ENCODE measurements around the gene UPF2. TPM values are rescaled to one million over a fixed set of nuclear protein-coding genes. Genes with fewer than 3 reads are reported as not detected.

The UPF2 gene
- total RNA-seq, 6 experiments from 2014 or later: 8.7 to 12.6 (median 9.8) TPM

DNA sequence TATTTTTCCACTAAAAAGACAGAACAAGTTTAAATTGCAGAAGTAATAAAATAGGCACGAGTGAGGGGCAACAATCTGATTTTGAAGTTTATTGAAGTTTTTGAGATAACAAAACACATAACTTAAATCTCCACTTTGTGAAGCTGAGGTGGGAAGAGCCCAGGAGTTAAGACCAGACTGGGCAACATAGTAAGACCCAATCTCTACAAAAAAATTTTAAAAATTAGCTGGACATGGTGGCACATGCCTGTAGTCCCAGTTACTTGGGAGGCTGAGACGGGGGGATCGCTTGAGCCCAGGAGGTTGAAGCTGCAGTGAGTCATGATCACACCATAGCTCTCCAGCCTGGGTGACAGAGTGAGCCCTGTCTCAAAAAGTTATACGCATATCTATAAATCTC, 11.2 kb downstream of the UPF2 start:
- no peak for TF ChIP-seq POLR2A (IDR thresholded peaks at IDR 0.05)
- TF ChIP-seq, protein P1, sequence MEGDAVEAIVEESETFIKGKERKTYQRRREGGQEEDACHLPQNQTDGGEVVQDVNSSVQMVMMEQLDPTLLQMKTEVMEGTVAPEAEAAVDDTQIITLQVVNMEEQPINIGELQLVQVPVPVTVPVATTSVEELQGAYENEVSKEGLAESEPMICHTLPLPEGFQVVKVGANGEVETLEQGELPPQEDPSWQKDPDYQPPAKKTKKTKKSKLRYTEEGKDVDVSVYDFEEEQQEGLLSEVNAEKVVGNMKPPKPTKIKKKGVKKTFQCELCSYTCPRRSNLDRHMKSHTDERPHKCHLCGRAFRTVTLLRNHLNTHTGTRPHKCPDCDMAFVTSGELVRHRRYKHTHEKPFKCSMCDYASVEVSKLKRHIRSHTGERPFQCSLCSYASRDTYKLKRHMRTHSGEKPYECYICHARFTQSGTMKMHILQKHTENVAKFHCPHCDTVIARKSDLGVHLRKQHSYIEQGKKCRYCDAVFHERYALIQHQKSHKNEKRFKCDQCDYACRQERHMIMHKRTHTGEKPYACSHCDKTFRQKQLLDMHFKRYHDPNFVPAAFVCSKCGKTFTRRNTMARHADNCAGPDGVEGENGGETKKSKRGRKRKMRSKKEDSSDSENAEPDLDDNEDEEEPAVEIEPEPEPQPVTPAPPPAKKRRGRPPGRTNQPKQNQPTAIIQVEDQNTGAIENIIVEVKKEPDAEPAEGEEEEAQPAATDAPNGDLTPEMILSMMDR (IDR thresholded peaks at IDR 0.05): no peak

GRCh38 chr10:12027539-12027938, 15.1 kb downstream of the UPF2 start:
- DNase-seq (no peak), ATAC-seq (no peak)
- intact Hi-C loops (cut with DNase I): no loop called here
- TF ChIP-seq POLR2A (IDR thresholded peaks at IDR 0.05): no peak
- TF ChIP-seq, protein P1 (IDR thresholded peaks at IDR 0.05): no peak
- Histone ChIP-seq H3K4me3 (no peak overlapping the region), H3K27me3 (no peaks in the 10 kb centered on the region), H3K36me3 (peaks cover 5 to 23% (median 9%) of the 10 kb centered on the region in 4 donors), H3K9me3 (no peaks in the 10 kb centered on the region), H3K27ac (no peak overlapping the region), H3K4me1 (peaks cover 0 to 6% (median 2%) of the 10 kb centered on the region in 4 donors)
- WGBS (ENCODE audit: insufficient coverage, low coverage, low lambda C conversion rate, missing lambda C conversion rate): 76% methylated on average over 2 of the region's 2 CpGs

More for the DNA sequence above, 11.2 kb downstream of the UPF2 start:
- intact Hi-C loops (cut with DNase I): no loop called here
- Histone ChIP-seq H3K36me3 (peaks cover 7 to 44% (median 13%) of the 10 kb centered on the region in 4 donors), H3K4me3 (no peak overlapping the region), H3K9me3 (no peaks in the 10 kb centered on the region), H3K4me1 (no peaks in the 10 kb centered on the region), H3K27me3 (no peaks in the 10 kb centered on the region), H3K27ac (no peak overlapping the region)
- 92% methylated on average over 4 of the region's 4 CpGs for WGBS (ENCODE audit: insufficient coverage, low coverage, low lambda C conversion rate, missing lambda C conversion rate)
- DNase-seq: no peak
- no peak for ATAC-seq

GRCh38 chr10:12025591-12025990, 17.0 kb downstream of the UPF2 start:
- WGBS (ENCODE audit: insufficient coverage, low coverage, low lambda C conversion rate, missing lambda C conversion rate): 100% methylated on average over 2 of the region's 5 CpGs
- H3K4me1 ChIP-seq: peaks cover 0 to 23% (median 6%) of the 10 kb centered on the region in 4 donors
- no peak for TF ChIP-seq POLR2A (IDR thresholded peaks at IDR 0.05)
- TF ChIP-seq, protein P1 (IDR thresholded peaks at IDR 0.05): no peak
- H3K27ac ChIP-seq: no peak overlapping the region
- intact Hi-C loops (cut with DNase I): no loop called here
- no peaks in the 10 kb centered on the region for H3K9me3 ChIP-seq
- no peak overlapping the region for H3K4me3 ChIP-seq
- no peak for DNase-seq
- H3K27me3 ChIP-seq: no peaks in the 10 kb centered on the region
- ATAC-seq: no peak
- H3K36me3 ChIP-seq: peaks cover 5 to 16% (median 9%) of the 10 kb centered on the region in 4 donors

- H3K27me3 ChIP-seq: no peaks in the 10 kb centered on the region
- intact Hi-C loops (cut with DNase I): no loop called here
- peaks cover 0 to 24% (median 8%) of the 10 kb centered on the region in 4 donors for H3K4me1 ChIP-seq
- 7% methylated on average over 1 of the region's 1 CpG for WGBS (ENCODE audit: insufficient coverage, low coverage, low lambda C conversion rate, missing lambda C conversion rate)
- H3K4me3 ChIP-seq: peak overlapping the region in 2 of 3 donors; percentile 25 to 28
- TF ChIP-seq, protein P1 (IDR thresholded peaks at IDR 0.05): no peak
- no peak for TF ChIP-seq POLR2A (IDR thresholded peaks at IDR 0.05)
- H3K9me3 ChIP-seq: no peaks in the 10 kb centered on the region
- ATAC-seq: peak in 3 of 4 donors; percentile 27 to 58 (median 27)
- peak overlapping the region in 2 of 3 donors; percentile 63 to 78 for H3K27ac ChIP-seq
- no peak for DNase-seq
- H3K36me3 ChIP-seq: no peaks in the 10 kb centered on the region
These were observed 19.9 kb downstream of the UPF2 start for GRCh38 chr10:12022580-12023257.
